ENCODE results near the gene C6orf47. TPM values are rescaled to one million over a fixed set of nuclear protein-coding genes. Genes with fewer than 3 reads are reported as not detected.
A peak's percentile ranks its signal among the peaks of the same experiment; 100 is the strongest.

The C6orf47 gene
- total and polyA plus RNA-seq, 2 of the 8 experiments (the other 6 are each of a cell fraction or from before 2014, with no cell fraction given), result 4.7 to 14.6 TPM

DNA sequence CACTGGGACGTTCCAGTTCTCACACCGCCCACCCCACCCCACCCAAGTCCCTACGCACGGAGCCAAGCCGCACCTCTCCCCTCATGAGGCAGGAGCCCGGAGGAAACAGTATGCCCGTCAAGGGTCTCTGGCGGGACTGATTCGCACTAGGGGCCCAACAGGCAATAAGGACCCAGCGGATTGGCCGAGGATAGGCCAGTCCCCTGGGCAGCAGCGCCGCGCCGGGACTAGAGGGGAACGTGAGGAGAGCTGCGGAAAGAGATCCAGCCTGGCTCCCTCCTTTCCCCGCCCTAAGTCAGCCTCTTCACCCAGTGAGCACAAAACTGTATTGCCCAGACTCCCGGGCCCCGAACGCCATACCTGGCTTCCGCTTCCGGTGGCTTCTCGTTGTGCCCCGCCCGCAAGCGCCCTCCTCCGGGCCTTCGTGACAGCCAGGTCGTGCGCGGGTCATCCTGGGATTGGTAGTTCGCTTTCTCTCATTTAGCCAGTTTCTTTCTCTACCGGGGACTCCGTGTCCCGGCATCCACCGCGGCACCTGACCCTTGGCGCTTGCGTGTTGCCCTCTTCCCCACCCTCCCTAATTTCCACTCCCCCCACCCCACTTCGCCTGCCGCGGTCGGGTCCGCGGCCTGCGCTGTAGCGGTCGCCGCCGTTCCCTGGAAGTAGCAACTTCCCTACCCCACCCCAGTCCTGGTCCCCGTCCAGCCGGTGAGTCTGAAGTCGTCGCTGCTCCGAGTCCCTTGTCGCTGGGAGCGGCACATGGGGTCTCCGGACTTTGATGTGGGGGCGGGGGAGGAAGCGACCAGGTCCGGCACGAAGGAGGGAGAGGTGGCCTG is 5.1 kb upstream of the C6orf47 start, which contains the start of gene CSNK2B (continued):
- TF ChIP-seq, protein P1, sequence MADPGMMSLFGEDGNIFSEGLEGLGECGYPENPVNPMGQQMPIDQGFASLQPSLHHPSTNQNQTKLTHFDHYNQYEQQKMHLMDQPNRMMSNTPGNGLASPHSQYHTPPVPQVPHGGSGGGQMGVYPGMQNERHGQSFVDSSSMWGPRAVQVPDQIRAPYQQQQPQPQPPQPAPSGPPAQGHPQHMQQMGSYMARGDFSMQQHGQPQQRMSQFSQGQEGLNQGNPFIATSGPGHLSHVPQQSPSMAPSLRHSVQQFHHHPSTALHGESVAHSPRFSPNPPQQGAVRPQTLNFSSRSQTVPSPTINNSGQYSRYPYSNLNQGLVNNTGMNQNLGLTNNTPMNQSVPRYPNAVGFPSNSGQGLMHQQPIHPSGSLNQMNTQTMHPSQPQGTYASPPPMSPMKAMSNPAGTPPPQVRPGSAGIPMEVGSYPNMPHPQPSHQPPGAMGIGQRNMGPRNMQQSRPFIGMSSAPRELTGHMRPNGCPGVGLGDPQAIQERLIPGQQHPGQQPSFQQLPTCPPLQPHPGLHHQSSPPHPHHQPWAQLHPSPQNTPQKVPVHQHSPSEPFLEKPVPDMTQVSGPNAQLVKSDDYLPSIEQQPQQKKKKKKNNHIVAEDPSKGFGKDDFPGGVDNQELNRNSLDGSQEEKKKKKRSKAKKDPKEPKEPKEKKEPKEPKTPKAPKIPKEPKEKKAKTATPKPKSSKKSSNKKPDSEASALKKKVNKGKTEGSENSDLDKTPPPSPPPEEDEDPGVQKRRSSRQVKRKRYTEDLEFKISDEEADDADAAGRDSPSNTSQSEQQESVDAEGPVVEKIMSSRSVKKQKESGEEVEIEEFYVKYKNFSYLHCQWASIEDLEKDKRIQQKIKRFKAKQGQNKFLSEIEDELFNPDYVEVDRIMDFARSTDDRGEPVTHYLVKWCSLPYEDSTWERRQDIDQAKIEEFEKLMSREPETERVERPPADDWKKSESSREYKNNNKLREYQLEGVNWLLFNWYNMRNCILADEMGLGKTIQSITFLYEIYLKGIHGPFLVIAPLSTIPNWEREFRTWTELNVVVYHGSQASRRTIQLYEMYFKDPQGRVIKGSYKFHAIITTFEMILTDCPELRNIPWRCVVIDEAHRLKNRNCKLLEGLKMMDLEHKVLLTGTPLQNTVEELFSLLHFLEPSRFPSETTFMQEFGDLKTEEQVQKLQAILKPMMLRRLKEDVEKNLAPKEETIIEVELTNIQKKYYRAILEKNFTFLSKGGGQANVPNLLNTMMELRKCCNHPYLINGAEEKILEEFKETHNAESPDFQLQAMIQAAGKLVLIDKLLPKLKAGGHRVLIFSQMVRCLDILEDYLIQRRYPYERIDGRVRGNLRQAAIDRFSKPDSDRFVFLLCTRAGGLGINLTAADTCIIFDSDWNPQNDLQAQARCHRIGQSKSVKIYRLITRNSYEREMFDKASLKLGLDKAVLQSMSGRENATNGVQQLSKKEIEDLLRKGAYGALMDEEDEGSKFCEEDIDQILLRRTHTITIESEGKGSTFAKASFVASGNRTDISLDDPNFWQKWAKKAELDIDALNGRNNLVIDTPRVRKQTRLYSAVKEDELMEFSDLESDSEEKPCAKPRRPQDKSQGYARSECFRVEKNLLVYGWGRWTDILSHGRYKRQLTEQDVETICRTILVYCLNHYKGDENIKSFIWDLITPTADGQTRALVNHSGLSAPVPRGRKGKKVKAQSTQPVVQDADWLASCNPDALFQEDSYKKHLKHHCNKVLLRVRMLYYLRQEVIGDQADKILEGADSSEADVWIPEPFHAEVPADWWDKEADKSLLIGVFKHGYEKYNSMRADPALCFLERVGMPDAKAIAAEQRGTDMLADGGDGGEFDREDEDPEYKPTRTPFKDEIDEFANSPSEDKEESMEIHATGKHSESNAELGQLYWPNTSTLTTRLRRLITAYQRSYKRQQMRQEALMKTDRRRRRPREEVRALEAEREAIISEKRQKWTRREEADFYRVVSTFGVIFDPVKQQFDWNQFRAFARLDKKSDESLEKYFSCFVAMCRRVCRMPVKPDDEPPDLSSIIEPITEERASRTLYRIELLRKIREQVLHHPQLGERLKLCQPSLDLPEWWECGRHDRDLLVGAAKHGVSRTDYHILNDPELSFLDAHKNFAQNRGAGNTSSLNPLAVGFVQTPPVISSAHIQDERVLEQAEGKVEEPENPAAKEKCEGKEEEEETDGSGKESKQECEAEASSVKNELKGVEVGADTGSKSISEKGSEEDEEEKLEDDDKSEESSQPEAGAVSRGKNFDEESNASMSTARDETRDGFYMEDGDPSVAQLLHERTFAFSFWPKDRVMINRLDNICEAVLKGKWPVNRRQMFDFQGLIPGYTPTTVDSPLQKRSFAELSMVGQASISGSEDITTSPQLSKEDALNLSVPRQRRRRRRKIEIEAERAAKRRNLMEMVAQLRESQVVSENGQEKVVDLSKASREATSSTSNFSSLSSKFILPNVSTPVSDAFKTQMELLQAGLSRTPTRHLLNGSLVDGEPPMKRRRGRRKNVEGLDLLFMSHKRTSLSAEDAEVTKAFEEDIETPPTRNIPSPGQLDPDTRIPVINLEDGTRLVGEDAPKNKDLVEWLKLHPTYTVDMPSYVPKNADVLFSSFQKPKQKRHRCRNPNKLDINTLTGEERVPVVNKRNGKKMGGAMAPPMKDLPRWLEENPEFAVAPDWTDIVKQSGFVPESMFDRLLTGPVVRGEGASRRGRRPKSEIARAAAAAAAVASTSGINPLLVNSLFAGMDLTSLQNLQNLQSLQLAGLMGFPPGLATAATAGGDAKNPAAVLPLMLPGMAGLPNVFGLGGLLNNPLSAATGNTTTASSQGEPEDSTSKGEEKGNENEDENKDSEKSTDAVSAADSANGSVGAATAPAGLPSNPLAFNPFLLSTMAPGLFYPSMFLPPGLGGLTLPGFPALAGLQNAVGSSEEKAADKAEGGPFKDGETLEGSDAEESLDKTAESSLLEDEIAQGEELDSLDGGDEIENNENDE (IDR thresholded peaks at IDR 0.05; ENCODE audit: insufficient replicate concordance, low read length), result no peak
- TF ChIP-seq TCF12 (IDR thresholded peaks at IDR 0.05; ENCODE audit: low read depth, low read length) (no peak), TBP (IDR thresholded peaks at IDR 0.05; ENCODE audit: low read depth, low read length) (peak; percentile 59), SIN3A (conservative IDR thresholded peaks at IDR 0.05 in 1 of 2, IDR thresholded peaks at IDR 0.05 in 1 of 2; ENCODE audit: low read depth in 1 of 2, low read length in 2 of 2) (peak in 1 of 2 experiments; percentile 94; a peak in 2 of 4 replicates), CHD1 (IDR thresholded peaks at IDR 0.05; ENCODE audit: low read depth, low read length) (no peak), PHF8 (conservative IDR thresholded peaks at IDR 0.05; ENCODE audit: low read depth, low read length) (peak; percentile 70), POLR2A (IDR thresholded peaks at IDR 0.05; ENCODE audit: control extremely low read depth in 1 of 2, low read depth in 2 of 2, low read length in 2 of 2) (peak in 1 of 2 experiments; percentile 95; a peak in 2 of 3 replicates), SP2 (IDR thresholded peaks at IDR 0.05; ENCODE audit: low read length) (no peak), SP1 (IDR thresholded peaks at IDR 0.05; ENCODE audit: low read depth, low read length) (peak; percentile 83)
- TF ChIP-seq, protein P2, sequence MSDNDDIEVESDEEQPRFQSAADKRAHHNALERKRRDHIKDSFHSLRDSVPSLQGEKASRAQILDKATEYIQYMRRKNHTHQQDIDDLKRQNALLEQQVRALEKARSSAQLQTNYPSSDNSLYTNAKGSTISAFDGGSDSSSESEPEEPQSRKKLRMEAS (IDR thresholded peaks at IDR 0.05), result no peak; the same call in 1 of the 2 replicates
